ENCODE data around the gene SLC35G1. TPM values are rescaled to one million over a fixed set of nuclear protein-coding genes. Genes with fewer than 3 reads are reported as not detected.

Gene SLC35G1
- total RNA-seq, 2 experiments from 2014 or later, result 3.4 to 3.9 TPM

DNA sequence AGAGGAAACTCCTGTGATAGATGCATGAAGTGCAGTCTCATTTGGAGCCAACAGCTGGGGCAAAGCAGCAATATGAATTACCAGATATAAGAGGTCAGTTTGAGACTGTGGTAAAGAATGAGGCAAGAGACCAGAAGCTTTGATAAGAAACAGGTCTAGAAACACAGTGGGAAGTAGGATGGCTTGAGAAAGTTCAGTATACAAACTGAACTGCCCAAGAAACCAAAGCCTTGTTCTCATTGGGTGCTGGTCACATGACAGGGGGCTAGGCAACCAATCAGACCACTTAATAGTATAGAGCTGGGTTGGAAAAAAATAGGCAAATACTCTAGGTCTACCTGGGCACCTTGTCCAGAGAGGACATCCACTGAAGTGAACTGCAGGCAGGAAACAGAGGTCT is 53.7 kb downstream of the SLC35G1 start:
- ATAC-seq (ENCODE audit: low read depth), result no peak
- no peaks in the 10 kb centered on the region for H3K36me3 Mint-ChIP-seq
- no peaks in the 10 kb centered on the region for H3K9me3 Mint-ChIP-seq
- no peak overlapping the region for H3K27ac Mint-ChIP-seq
- peaks cover 2% of the 10 kb centered on the region for H3K27me3 Mint-ChIP-seq
- H3K4me1 Mint-ChIP-seq, result no peaks in the 10 kb centered on the region
- no peak for DNase-seq
- H3K4me3 Mint-ChIP-seq, result no peak overlapping the region
- POLR2A ChIA-PET, result no interaction called here

DNA sequence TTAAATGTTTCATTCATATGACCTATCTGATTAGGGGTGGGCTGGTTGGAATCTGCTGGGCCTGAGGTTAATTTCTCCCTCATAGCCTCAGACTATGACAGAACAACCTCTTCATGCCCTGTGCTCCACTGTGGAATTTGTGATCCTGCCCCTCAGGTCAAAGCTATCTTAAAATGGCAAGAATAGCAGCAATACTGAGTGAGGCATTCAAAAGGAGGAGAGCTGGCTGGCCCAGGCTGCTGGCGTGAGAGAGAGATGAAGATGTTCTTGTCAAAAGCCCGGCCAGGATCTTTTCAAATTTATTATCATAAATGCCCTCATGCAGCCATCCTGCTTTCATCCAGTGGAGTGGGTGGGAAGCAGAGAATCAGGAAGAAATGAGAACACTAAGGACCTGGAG is 58.1 kb downstream of the SLC35G1 start:
- no peaks in the 10 kb centered on the region for H3K4me1 Mint-ChIP-seq
- no peaks in the 10 kb centered on the region for H3K36me3 Mint-ChIP-seq
- H3K4me3 Mint-ChIP-seq, result no peak overlapping the region
- DNase-seq (no peak), ATAC-seq (ENCODE audit: low read depth) (no peak)
- peaks cover 2% of the 10 kb centered on the region for H3K27me3 Mint-ChIP-seq
- H3K27ac Mint-ChIP-seq, result peak overlapping the region; percentile 12
- POLR2A ChIA-PET, result no interaction called here
- no peaks in the 10 kb centered on the region for H3K9me3 Mint-ChIP-seq

Other genes with a start within 250 kb of the SLC35G1 start
- 10 to 100 TPM; 13.3 to 15.5 TPM for gene FRA10AC1, start 191.4 kb upstream of the SLC35G1 start, total RNA-seq
- gene LGI1, start 136.0 kb upstream of the SLC35G1 start, total RNA-seq, result not detected
- gene PLCE1, start 100.0 kb downstream of the SLC35G1 start, total RNA-seq, result not detected